Measurements from ENCODE around the gene ZSWIM9.

- TF ChIP-seq CTCF (IDR thresholded peaks at IDR 0.05) (no peak), POLR2A (IDR thresholded peaks at IDR 0.05) (no peak)
Observed at GRCh38 chr19:48246101-48246500, 75.6 kb downstream of the ZSWIM9 start.

Data from thyroid gland (tissue), 4 donors.